Iris pigment epithelial cell (primary cell): ENCODE measurements around the gene LTBP2.
A peak's percentile ranks its signal among the peaks of the same experiment; 100 is the strongest.

Experiments used
- DNase-seq: peaks from one replicate; pipeline ENCODE4 v3.0.0-alpha.2; 2011; ENCODE audit warnings: low read depth

The LTBP2 gene

GRCh38 chr14:74591394-74591793 is 20.6 kb downstream of the LTBP2 start:
- DNase-seq = no peak

DNA sequence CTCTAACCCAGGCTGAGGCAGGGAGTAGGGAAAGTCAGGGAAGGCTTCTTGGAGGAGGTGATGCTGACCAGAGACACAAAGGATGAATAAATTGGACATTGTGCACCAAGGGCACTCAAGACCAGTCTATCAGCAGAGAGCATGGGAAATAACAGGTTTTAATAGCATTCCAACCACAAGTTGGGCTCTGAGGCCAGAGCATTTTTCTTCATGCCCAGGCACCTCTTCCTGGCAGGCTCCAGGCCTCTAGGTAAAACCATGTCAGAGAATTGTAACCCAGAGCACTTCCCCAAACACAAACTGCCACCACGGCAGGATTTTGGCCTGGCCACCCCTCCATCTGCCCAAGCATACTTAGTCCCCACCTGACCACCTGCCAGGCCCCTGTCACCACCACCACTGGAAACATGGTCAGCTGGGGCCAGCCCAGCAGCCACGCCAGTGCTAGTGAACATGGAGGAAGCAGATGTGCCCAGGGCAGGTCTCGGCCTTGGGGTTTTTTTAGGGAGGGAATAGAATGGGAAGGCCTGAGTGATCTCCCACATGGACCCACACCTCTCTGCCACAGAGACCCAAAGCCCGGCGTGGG is 22.7 kb downstream of the LTBP2 start:
- DNase-seq = no peak

GRCh38 chr14:74587363-74587707 is 24.7 kb downstream of the LTBP2 start:
- no peak for DNase-seq

DNA sequence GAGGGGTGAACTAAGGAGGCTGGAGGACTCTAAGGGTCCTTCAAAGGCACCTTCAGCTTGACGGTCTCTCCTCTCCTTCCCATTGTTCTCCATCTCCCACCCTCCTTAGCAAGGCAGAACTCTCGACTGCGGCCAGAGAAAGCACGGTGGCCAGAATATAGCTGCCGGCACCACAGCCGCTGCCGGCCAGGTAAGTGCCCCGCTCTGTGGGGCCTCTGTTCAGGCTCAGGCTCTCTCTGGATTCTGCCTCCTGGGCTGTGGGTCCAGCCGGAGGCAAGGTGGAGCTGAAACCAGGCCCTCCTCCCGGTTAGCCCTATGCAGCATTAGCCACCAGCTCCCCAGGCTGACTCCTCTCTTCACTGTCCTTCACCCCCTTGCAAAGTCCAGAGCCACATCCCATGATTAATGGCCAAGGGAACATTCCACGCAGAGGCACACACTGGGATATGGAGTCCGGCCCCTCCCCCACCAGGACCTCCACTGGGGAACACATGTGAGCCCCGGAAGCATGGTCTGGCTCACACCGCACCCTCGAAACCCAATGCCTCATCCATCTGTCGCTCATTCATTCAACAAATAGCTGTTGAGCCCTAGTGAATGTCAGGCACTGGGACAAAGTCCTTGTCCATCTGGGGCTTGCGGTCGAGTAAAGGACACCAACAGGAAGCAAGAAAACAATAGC is 25.2 kb downstream of the LTBP2 start:
- DNase-seq = no peak

- no peak for DNase-seq
Observed at GRCh38 chr14:74585406-74586335, 26.4 kb downstream of the LTBP2 start.

DNA sequence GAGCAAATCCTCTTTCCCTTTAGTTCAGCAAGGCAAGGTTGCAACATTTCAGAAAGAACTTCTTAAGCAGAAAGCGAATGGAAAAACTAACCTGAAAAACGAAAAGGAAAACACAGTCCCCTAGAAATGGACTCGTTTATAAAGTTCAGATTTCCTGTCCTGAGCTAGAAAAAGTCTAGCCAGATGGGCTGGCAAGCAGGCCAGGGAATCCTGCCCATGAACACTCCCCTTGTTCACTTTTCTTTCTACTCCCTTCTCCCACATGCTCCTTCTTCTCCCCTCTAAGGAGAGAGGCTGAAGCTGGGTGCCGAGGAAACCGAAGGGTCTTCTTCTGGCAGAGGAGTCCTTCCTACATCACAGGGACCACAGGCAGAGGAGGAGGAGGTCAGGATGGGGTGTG is 27.1 kb downstream of the LTBP2 start:
- no peak for DNase-seq

DNA sequence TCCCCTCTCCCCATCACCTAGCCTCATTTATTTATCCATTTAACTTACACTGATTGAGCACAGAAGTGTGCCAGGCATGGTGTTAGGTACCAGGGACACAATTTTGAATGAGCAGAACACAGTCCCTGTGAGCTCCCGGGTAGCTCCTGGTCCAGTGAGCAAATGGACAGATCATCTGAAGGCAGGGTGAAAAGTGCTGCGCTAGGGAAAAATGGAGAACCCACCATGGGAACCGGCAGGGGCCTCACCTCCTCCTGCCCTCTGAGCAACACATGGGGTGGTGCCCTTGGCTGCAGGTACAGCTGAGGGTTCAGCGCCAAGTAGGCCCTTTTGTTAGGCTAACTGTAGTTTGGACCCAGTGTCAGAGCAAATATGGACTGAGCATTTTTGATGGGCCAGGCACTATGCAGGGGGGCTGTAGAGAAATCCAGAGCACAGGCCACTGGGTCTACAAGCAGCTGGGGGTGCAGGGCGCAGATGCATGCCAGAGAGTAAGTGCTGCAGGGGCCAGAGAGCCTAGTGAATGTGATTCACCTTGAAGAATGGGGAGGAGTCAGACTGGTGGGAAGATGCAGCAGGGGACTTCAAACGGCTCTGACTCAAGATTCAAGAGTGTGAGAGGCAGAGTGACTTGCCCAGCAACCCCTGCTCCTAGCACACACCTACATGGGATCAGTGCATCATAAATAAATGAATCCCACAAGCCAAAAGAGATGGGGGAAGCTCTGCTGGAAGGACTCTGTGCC is 28.2 kb downstream of the LTBP2 start:
- DNase-seq = peak; percentile 93

DNA sequence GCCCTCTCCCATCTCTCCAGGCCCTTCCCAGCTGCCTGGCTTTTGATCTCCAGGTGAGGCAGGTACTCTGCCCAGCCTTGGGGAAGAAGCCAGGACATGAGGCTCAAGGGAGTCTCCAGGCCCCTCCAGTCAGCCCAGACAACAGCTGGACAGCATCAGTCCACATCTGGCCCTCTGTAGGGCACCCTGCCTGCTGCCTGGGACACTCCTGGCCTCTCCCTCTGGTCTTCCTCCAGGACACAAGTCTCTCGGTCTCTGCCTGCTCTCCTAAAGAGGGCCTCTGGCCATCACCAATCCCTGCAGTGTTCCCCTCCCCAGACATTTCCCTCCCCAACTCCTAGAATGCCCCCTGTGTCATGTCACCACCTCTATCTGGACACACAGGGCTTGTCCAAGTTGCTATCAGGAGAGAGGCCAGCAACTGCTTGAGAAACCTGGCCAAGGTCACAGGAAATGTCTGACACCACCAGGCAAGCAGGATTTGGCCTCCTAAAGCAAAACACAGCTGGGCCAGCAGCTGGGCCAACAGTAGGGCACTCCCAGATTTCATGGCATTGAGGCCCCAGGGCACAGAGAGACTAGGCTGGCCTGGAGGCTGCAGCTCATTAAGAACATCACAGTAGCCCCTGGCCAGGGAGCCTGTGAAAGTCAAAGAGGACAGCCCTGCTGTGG is 29.0 kb downstream of the LTBP2 start:
- no peak for DNase-seq

- DNase-seq = no peak
Observed at GRCh38 chr14:74580275-74580672, 31.8 kb downstream of the LTBP2 start.

DNA sequence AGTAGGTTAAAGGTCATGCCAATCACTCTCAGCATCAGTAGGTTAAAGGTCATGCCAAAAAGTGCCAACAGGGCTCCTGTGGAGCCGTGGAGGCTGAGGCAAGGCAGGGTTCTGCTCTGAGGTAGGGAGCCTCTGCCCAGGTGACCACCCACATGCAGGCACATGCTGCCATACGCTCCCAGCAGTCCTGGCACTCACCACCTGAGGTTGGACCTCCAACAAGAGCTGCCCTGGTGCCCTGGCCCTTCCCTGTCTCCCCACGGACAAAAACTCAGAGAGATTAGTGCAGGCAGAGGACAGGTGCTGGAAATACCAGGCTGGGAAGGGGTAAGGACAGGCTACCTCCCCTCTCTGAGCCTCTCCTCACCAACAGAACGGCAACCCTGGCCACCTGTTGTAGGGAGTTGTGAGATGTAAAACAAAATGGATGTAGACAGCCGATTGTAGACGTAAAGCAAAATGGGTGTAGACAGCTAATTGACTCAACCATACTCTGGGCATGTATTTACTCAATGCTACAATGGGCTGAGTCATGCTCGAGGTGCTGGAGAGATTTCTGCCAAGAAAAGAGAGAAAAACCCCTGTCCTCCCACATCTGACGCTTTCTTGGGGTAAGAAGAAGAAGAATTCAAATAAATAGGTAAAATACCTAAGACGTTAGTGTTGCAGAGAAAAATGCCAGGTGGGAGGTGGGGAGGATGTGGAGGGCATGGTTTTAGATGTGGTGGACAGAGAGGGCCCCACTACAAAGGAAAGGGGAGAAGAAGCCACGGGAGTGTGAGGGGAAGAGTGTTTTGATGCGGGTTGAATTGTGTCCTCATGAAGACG is 32.4 kb downstream of the LTBP2 start:
- DNase-seq = peak; percentile 96

DNA sequence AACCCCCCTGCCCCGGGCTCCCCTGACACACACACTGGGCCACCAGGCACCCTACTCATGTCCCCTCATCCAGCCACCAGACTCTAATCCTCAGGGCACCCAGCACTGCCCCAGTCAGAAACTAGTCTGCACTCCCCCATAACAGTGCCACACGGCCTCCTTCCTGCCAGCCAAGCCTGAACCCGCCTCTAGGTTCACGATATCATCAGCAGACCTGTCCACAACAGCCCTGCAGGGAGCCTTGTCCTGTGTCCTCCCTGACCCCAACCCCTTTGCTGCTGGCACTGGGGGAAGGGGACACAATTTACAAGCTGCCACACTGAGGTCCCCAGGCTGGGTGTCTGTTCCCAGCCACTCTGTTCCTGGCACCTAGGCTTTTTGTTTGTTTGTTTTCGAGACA is 33.6 kb downstream of the LTBP2 start:
- DNase-seq = no peak

- DNase-seq = no peak
Observed at GRCh38 chr14:74577948-74578275, 34.1 kb downstream of the LTBP2 start.

DNA sequence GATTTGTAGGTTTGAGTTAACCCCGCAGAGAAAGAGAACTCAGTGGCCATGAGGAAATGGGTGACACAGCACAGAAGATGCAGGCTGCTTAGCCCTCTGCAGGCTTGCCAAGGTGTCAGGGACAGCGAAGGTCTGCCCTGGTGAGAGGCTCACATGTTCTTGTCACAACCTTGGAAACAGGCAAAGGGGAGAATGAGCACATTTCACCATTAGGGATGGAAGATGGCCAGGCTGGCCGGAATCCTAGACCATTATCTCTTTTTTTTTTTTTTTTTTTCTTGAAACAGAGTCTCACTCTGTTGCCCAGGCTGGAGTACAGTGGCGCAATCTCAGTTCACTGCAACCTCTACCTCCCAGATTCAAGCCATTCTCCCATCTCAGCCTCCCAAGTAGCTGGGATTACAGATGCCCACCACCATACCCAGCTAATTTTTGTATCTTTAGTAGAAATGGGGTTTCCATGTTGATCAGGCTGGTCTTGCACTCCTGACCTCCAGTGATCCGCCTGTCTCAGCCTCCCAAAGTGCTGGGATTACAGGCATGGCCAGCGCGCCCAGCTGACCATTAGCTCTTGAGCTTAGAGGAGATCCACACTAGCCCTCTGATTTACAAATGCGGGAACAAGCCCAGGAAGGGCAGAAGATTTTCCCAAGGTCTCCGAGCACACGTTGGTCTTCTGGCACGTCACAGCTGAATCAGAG is 34.6 kb downstream of the LTBP2 start:
- DNase-seq = peak; percentile 12

- no peak for DNase-seq
Observed at GRCh38 chr14:74575936-74576335, 36.1 kb downstream of the LTBP2 start.

GRCh38 chr14:74575507-74575906 is 36.5 kb downstream of the LTBP2 start:
- DNase-seq = no peak

- no peak for DNase-seq
Observed at GRCh38 chr14:74574706-74575105, 37.3 kb downstream of the LTBP2 start.

DNA sequence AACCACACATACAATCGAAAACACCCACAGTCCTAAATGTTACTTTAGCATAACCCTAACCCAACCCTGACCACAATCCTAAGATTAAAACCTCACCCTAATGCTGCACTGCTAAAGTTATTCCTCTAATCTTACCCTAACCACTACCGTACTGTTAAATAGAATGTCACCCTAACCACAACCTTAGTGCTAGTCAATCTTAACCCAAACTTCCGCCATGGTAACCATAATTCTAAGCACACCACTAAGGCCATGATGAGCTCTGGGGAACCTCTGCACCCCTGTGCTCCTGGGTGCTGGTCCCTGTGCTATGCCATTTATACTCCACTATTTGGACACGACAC is 38.0 kb downstream of the LTBP2 start:
- DNase-seq = peak; percentile 53

DNA sequence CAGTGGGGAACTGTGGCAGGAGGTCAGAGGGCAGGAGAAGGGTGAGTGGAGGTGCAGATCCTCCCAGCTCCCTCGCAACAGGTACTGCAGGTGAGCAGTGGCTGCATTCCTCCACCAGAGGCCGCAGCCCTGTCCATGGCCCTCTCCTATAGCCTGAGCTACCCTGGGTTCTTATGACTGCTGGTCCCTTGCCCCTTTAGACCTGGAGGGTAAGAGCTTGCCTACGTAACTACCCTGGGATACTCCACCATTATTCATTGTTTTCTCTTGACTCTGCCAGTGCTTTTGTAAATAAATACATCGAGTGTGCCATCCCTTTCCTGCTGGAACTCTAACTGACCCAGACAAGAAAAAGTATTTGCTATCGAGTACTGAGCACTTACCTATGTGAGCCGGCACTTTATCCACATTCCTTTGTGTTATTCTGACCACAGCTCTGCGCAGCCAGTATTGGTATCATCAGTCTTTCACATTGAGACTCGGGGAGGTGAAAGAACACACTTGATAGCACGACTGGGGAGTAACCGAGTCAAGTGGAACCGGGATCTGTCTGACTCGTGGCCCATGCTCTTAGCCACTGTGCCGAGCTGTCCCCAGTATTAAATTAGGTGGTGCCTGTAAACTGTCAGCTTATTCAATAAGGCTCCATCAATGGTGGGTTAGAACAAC is 38.5 kb downstream of the LTBP2 start:
- DNase-seq = peak; percentile 50

- peak; percentile 83 for DNase-seq
Observed at GRCh38 chr14:74572726-74573301, 39.2 kb downstream of the LTBP2 start.
